Activated T-helper 1 cell treated with anti-CD3 and anti-CD28 coated beads, Interleukin-12 subunit alpha, Interleukin-12 subunit beta, Interleukin-2, Interleukin-4 antibody, amounts not matched to agents 30 ng/mL and 10 ng/mL and 1 ng/mL, durations not matched to agents 14 hours and 24 hours and 36 hours (primary cell): ENCODE measurements around the gene PPFIA2. TPM values are rescaled to one million over a fixed set of nuclear protein-coding genes. Genes with fewer than 3 reads are reported as not detected.

ENCODE experiments used
- DNase-seq: peaks from one replicate; pipeline ENCODE4 v3.0.0; 2021; ENCODE audit warnings: low spot score
- H3K27ac Mint-ChIP-seq: one replicate; pipeline ENCODE4 v1.8.0; 2021; ENCODE audit warnings: mild to moderate bottlenecking, mixed read lengths
- H3K27me3 Mint-ChIP-seq: one replicate; pipeline ENCODE4 v1.8.0; 2022; ENCODE audit warnings: mild to moderate bottlenecking, moderate library complexity, mixed read lengths; ENCODE audit not compliant: insufficient read depth
- H3K36me3 Mint-ChIP-seq: one replicate; pipeline ENCODE4 v1.8.0; 2021; ENCODE audit warnings: low read depth, mixed read lengths
- H3K4me1 Mint-ChIP-seq: one replicate; pipeline ENCODE4 v1.8.0; 2021; ENCODE audit warnings: low read depth, mixed read lengths
- H3K4me3 Mint-ChIP-seq: one replicate; pipeline ENCODE4 v1.8.0; 2021; ENCODE audit warnings: mild to moderate bottlenecking, moderate library complexity, mixed read lengths
- H3K9me3 Mint-ChIP-seq: one replicate; pipeline ENCODE4 v1.8.0; 2021; ENCODE audit warnings: mixed read lengths
- intact Hi-C: fragments of 100-400 bp; cut with micrococcal nuclease; formaldehyde crosslinking; loops from one replicate; pipeline ENCODE4 v1.15.1; 2024
- total RNA-seq: library from RNA; stranded (reverse); gene quantifications from 2 replicates; pipeline ENCODE4 v1.2.3, GENCODE V29; 2022

The PPFIA2 gene
- total RNA-seq, 1 donor from 2014 or later = not detected

- Mint-ChIP-seq H3K4me1 (no peaks in the 10 kb centered on the region), H3K9me3 (no peaks in the 10 kb centered on the region), H3K27me3 (no peaks in the 10 kb centered on the region), H3K4me3 (no peak overlapping the region), H3K27ac (no peak overlapping the region), H3K36me3 (no peaks in the 10 kb centered on the region)
- intact Hi-C loops = no loop called here
- DNase-seq = no peak
Observed at GRCh38 chr12:81208187-81208911, 550.8 kb downstream of the PPFIA2 start.
